ENCODE results near the gene ZDHHC12.

The ZDHHC12 gene, protein sequence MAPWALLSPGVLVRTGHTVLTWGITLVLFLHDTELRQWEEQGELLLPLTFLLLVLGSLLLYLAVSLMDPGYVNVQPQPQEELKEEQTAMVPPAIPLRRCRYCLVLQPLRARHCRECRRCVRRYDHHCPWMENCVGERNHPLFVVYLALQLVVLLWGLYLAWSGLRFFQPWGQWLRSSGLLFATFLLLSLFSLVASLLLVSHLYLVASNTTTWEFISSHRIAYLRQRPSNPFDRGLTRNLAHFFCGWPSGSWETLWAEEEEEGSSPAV

DNA sequence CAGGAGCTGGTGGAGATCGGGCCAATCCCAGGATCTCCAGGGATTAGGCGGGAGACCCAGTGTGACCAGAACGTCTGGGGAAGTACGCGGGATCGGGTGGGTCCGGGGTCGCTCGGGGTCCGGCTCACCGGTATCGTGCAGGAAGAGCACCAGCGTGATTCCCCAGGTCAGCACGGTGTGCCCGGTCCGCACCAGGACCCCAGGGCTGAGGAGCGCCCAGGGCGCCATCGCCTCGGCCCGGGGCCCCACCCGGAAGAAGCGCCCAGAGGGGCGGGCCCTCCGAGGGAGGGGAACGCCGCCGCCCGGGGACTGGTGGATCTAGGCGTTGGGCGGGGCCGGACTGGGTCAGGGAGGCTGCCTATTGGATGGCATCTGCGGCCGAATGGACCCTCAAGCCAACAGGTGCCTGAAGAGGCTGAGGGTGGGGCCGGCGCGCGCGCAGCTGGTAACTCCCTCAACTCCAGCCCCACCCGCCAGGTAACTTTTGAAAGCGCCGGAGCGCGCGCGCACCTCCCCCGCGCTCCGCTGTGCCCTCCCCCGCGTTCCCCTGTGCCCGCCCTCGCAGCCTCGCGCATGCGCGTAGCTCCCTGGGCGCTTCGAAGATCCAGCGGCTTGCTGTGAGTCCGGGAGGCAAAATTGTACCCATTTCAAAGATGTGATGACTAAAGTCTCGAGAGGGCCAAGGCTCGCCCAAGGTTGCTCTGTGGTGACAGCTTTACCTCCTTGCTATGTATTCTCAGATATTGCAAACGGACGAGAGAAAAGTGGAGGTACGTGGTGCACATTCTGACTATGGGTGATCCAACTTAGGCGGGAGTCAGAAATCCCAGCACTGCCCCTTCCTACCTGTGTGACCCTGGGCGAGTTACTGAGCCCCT is at the start of gene ZDHHC12:
Gene ZDHHC12, minus strand, starts transcription at position 262 of the 878 bp plus-strand sequence. Its CDS starts 34 bp downstream, at position 228.
- peak; percentile 99 for DNase-seq (ENCODE audit: low spot score)

DNA sequence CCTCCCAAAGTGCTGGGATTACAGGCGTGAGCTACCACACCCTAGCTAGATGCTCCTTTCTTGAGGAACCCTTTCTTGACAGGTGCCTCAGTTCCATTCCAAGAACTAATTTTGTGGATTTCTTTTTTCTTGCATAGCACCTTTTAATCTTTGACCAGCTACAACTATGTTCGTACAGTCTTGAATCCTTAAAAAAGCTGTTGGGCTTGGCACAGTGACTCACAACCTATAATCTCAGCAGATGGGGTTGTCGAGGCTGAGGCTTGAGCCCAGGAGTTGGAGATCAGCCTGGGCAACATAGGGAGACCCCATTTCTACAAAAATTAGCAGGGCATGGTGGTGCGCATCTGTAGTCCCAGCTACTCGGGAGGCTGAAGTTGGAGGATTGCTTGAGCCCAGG is 49.1 kb upstream of the ZDHHC12 start:
- DNase-seq (ENCODE audit: low spot score), result no peak

DNA sequence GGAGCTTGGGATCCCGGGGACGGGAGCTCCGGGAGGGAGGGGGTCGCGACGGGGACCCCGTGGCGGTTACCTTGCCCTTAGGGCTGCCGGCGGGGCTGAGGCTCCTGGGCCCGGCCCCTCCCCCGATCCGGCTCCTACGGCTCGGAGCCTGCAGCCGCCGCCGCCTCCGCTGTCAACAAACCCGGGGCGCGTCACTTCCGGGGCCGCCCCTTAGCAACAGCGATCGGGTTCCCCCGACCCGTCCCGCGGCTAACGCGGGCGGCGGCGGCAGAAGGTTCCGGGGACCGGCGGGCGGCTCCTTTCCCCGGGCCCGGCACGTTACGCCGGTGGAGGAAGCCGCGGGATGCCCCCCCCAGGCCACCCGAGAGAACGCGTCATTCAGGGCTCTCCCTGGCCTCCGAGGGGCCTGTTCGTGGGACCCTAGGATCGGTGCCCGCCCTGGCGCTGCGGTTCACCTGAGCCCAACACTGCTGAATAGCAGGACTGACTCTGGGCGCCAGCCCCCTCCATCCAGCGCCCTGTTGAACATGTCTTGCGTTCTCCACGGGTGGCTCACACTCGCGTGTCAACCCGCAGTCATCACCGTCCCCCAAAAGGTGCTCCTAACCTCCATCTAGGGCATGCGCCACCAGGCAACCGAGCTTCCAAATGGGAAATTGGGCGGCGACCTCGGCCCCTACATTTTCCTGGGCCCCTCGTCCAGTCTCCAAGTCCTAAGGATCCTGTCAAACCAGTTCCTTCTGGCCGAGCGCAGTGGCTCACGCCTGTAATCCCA is 48.0 kb upstream of the ZDHHC12 start, which contains the start of gene ZER1:
Gene ZER1, minus strand, starts transcription at position 183 of the 775 bp plus-strand sequence. CDS start 16,362 bp downstream, outside the sequence.
- peak; percentile 90 for DNase-seq (ENCODE audit: low spot score)

- peak; percentile 45 for DNase-seq (ENCODE audit: low spot score)
Observed at GRCh38 chr9:128771094-128771721, 47.3 kb upstream of the ZDHHC12 start.

DNA sequence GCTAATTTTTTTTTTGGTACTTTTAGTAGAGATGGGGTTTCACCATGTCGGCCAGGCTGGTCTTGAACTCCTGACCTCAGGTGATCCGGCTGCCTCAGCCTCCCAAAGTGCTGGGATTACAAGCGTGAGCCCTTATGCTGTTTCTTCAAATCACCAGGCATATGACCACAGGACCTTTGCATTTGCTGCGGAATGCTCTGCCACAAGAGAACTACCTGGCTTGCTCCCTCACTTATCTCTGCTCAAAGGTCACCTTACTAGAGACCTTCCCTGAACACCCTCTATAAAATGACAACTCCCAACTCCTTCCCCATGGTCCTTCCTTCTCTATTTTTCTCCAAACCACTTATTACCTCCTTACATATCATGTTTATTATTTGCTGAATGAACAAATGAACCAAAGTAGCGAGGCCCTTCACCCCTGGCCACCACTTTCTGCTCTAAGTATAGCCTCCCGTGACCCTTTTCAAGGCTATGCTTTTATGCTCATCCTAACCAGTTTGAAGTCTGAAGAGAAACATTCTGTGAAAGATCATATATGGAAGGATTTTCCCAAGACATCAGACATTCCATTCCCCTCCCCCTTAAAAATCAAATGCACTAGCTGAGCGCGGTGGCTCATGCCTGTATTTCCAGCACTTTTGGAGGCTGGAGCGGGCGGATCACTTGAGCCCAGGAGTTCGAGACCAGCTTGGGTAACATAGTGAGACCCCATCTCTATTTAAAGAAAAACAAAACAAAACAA is 46.5 kb upstream of the ZDHHC12 start:
- DNase-seq (ENCODE audit: low spot score), result no peak

GRCh38 chr9:128768606-128769005 is 44.7 kb upstream of the ZDHHC12 start:
- no peak for DNase-seq (ENCODE audit: low spot score)

DNA sequence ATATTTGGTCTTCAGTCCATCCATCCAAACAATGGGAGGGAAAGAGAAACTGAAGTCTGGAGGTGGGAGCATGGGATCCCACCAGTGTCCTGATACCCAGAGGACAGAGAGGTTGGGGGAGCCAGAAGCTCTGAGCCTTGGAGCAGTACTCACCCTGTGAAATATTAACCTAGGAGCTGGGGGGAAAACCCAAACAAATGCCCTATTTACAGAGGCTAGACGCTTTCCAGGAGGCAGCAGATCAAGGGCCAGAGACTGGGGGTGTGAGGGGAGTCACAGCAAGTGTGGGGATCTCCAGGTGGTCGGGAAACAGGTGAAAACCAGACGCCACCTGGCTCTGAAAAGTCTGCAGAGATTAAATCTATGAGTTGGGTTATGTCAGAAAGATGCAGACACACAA is 41.6 kb upstream of the ZDHHC12 start:
- no peak for DNase-seq (ENCODE audit: low spot score)

DNA sequence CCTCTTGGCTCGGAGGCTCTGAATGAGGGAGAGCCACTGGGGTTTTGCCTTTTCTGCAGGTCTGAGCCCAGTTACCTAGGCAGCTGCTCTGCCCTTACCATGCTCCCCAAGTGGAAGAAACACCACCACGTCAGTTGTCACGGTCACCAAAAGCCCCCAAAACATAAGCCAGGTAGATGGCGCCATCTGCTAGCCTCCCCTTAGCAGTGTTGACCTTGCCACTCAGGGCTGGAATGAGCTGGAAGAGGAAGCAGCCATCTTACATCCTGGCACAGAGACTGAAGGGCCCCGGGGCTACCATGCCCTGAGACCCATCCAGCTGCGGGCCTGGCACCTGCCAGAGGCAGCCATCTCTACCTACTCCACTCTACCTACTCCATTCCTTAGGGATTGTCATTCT is 40.4 kb upstream of the ZDHHC12 start:
- DNase-seq (ENCODE audit: low spot score), result peak; percentile 30

GRCh38 chr9:128762671-128763449 is 38.9 kb upstream of the ZDHHC12 start:
- no peak for DNase-seq (ENCODE audit: low spot score)

DNA sequence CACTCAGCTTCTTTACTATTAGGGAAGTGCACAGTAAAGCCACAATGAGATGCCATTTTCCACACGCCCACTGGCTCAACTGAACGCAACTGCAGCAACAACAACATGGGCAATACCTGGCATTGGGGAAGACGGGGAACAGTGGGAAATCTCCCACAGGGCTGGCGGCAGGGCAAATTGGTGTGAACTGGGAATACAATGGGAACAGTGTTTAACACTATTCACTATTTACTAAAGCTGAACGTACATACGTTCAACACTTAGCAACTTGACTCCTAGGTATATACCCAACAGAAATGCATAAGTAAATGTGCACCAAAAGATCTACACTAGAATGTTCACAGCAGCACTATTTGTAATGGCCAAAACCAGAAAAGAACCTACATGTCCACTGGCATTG is 33.7 kb upstream of the ZDHHC12 start:
- DNase-seq (ENCODE audit: low spot score), result no peak

- DNase-seq (ENCODE audit: low spot score), result no peak
Observed at GRCh38 chr9:128753627-128754026, 29.7 kb upstream of the ZDHHC12 start.

DNA sequence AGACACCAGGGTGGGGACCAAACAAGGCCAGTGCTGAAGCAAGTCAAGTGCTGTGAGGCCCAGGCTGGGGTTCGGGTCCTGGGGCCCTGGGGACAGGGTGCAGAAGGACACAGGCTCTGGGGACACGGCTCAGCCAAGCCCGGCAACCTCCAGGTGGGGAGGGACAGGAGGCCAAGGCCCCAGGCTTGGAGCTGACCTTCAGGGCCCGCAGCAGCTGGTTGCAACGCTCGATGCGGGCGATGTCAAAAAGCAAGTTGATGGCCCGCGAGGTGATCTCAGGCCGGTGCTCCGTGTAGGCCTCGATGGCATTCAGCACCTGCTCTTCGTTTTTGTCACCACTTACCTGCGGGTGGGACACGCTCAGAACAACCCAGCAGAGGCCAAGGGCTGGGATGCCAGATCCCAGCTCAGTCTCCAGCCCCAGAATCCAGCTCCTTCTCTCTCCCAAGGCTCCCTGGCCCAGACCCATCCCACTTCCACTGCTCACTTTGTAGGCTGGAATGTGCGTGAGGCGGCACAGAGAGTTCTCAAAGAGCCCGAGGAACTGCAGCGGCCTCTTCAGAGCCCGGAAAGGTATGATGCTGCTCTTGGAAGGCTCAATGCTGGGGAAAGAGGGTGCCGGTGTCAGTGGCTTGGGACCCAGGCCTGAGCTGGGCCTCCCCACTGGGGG is 27.1 kb upstream of the ZDHHC12 start:
- no peak for DNase-seq (ENCODE audit: low spot score)

DNA sequence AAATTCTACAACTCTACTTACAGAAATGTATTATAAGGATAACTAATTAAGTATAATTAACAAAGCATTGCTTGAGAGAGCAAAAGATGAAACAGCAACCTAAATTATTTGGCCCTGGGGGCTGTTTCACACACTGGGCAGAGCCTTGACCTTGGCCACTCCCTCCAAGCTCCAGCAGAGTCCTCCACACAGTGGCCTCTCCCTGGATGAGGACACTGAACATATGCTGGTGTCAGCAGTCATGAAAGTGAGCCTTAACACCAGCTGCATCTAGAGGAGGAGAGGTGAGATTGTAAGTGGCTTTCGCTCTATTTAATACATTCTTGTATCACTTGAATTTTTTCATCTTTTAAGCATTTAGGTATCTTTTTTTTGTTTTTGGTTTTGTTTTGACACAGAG is 23.3 kb upstream of the ZDHHC12 start:
- no peak for DNase-seq (ENCODE audit: low spot score)

- DNase-seq (ENCODE audit: low spot score), result no peak
Observed at GRCh38 chr9:128743421-128743820, 19.5 kb upstream of the ZDHHC12 start.

GRCh38 chr9:128742401-128742800 is 18.5 kb upstream of the ZDHHC12 start:
- no peak for DNase-seq (ENCODE audit: low spot score)

DNA sequence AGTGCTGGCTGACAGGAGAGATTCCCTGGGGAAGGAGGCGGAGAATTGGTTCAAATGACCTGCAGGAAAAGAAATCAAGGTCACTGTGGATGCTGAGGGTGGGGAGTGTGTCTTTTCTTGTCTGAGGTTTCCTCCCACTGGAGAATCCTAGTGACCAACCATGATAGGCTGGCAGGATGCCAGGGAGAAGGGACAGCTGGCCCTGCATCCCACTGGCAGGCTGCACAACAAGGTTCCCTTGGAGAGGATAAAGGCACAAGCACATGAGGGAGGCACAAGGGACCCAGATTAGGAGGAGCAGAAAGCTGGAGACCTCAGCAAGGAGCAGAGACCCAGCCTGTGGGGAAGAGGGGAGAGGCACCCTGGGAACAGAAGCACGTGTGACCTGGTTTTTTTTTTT is 11.4 kb upstream of the ZDHHC12 start:
- no peak for DNase-seq (ENCODE audit: low spot score)

DNA sequence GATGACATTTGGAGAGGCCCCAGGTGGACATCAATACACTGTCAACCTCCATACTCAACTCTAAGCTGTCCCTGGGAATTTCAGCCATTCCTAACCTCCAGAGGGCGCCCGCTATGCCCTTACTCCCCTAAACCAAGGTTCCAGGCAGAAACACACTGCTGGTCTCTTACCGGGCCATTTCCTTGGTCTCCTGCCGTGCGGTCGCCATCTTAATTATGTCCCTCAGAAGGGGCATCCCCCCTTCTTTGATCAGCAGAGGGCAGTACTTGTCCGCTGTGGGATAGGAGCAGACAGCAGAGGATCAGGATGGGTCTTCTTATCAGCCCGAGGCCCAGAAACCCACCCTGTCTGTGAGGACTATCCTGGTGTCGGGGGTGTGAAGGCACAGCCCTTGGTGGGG is 9.3 kb upstream of the ZDHHC12 start:
- DNase-seq (ENCODE audit: low spot score), result peak; percentile 39

- DNase-seq (ENCODE audit: low spot score), result no peak
Observed at GRCh38 chr9:128732576-128732975, 8.6 kb upstream of the ZDHHC12 start.

GRCh38 chr9:128731691-128732090 is 7.8 kb upstream of the ZDHHC12 start:
- no peak for DNase-seq (ENCODE audit: low spot score)

DNA sequence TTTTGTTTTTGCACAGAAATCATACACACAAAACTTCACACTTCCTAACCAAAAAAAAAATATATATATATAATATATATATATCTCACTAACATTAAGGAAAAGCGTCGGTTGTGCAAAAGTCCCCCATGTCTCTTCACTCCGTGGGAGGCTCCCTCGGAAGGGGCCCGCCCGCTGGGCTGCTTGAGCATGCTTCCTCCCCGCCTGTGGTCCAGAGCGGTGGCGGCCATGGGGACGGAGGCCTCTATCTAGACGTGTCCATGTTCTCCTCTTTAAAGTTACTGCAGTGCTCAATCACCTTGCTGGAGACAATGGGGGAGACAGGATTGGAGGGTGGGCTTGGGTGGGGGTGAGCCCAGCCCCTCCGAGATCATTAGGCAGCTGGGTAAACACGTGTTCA is 7.2 kb upstream of the ZDHHC12 start:
- DNase-seq (ENCODE audit: low spot score), result no peak

All from NAMALWA (cell line).